Endothelial cell of umbilical vein (primary cell): Measurements from ENCODE around the gene C10orf105. TPM values are rescaled to one million over a fixed set of nuclear protein-coding genes. Genes with fewer than 3 reads are reported as not detected.

Source experiments
- BruUV-seq: library from RNA; stranded (reverse); fragments of 400-500 nt; replicated peaks from 2 replicates; lab custom pipeline; 2021; lab: Mats Ljungman, UMichigan
- CTCF ChIA-PET: fragments of 300-600, 350-600 bp; sonication (Branson Sonifier 250); formaldehyde crosslinking; loops from one replicate; lab custom pipeline; 2021; ENCODE audit warnings: antibody characterized with exemption, inconsistent platforms; lab: Charles Lee
- POLR2A ChIA-PET: fragments of 300-600, 350-600 bp; sonication (Branson Sonifier 250); formaldehyde crosslinking; loops from one replicate; lab custom pipeline; 2021; ENCODE audit warnings: antibody characterized with exemption, inconsistent platforms; lab: Charles Lee
- DNase-seq: peaks from one replicate; pipeline ENCODE4 v3.0.0-alpha.2; 2011; ENCODE audit warnings: low read depth, low spot score
- FAIRE-seq: peaks from 2 replicates; lab custom pipeline; 2011; peaks lifted over from hg19 to GRCh38; lab: Jason Lieb, UNC
- H2AFZ ChIP-seq: 2 replicates; pipeline ENCODE4 v1.6.0; 2012; ENCODE audit warnings: low read depth, low read length, control low read depth, inconsistent platforms
- H3K27ac ChIP-seq: 2 replicates; pipeline ENCODE4 v1.5.1; 2011; ENCODE audit warnings: low read depth, mild to moderate bottlenecking, control low read depth, low read length, moderate library complexity; ENCODE audit not compliant: insufficient read depth
- H3K27me3 ChIP-seq, 2 experiments: 2 replicates each; pipeline versions ENCODE4 v1.6.0 to v1.6.1; 2011; ENCODE audit warnings: low read length in 2 of 2, mixed read lengths in 1 of 2; ENCODE audit not compliant: control insufficient read depth in 2 of 2, insufficient read depth in 2 of 2
- H3K36me3 ChIP-seq, 2 experiments: 2 replicates in 1 of 2; 3 replicates in 1 of 2; pipeline ENCODE4 v1.5.1; 2011; ENCODE audit warnings: low read length in 2 of 2, mild to moderate bottlenecking in 1 of 2, moderate library complexity in 1 of 2; ENCODE audit not compliant: control insufficient read depth in 2 of 2, insufficient read depth in 2 of 2; ENCODE audit errors: extremely low read depth in 1 of 2
- H3K4me1 ChIP-seq: 3 replicates; pipeline ENCODE4 v1.5.1; 2011; ENCODE audit warnings: mild to moderate bottlenecking, low read length; ENCODE audit not compliant: control insufficient read depth, insufficient read depth; ENCODE audit errors: extremely low read depth
- H3K4me2 ChIP-seq: 2 replicates; pipeline ENCODE4 v1.6.1; 2011; ENCODE audit warnings: low read length, control low read depth, mixed read lengths; ENCODE audit not compliant: insufficient read depth
- H3K4me3 ChIP-seq, 3 experiments: fragments of 200-600 bp in 1 of 3; sonication (generic), shearing (Covaris generic) in 1 of 3; replicated peaks in 1 of 3; 2 replicates each; pipeline ENCODE4 v1.5.1; 2011 to 2016; ENCODE audit warnings: control low read depth in 3 of 3, low read length in 3 of 3, mild to moderate bottlenecking in 2 of 3, inconsistent platforms in 1 of 3, low read depth in 1 of 3, moderate library complexity in 1 of 3; ENCODE audit not compliant: insufficient read depth in 1 of 3
- H3K79me2 ChIP-seq: 2 replicates; pipeline ENCODE4 v1.6.0; 2012; ENCODE audit warnings: low read length, inconsistent platforms; ENCODE audit not compliant: control insufficient read depth, insufficient read depth
- H3K9ac ChIP-seq: replicated peaks from 2 replicates; pipeline ENCODE3; 2011; ENCODE audit warnings: low read length, control low read depth; ENCODE audit not compliant: insufficient read depth; ENCODE audit errors: extremely low read depth
- H3K9me1 ChIP-seq: replicated peaks from 3 replicates; pipeline ENCODE4 v1.6.0; 2011; ENCODE audit warnings: mild to moderate bottlenecking, low read length; ENCODE audit not compliant: control insufficient read depth, insufficient read depth; ENCODE audit errors: extremely low read depth
- H3K9me3 ChIP-seq: replicated peaks from 2 replicates; pipeline ENCODE4 v1.5.1; 2012; ENCODE audit warnings: low read length, inconsistent platforms; ENCODE audit not compliant: control insufficient read depth, insufficient read depth
- H4K20me1 ChIP-seq: replicated peaks from 2 replicates; pipeline ENCODE3; 2011; ENCODE audit warnings: mild to moderate bottlenecking, low read length; ENCODE audit not compliant: control insufficient read depth, insufficient read depth; ENCODE audit errors: extremely low read depth
- CTCF ChIP-seq, 2 donors: IDR thresholded peaks; 1 replicate in 1 of 2; 2 replicates in 1 of 2; pipeline ENCODE4 v1.5.1; 2011; ENCODE audit warnings: low read length in 2 of 2, mild to moderate bottlenecking in 2 of 2, moderate library complexity in 2 of 2, control low read depth in 1 of 2, inconsistent platforms in 1 of 2, low read depth in 1 of 2; ENCODE audit not compliant: insufficient read depth in 1 of 2; ENCODE audit errors: extremely low read depth in 1 of 2
- EZH2 ChIP-seq: IDR thresholded peaks from 2 replicates; pipeline ENCODE4 v1.6.1; 2012; ENCODE audit warnings: borderline replicate concordance, low read depth, mild to moderate bottlenecking, moderate library complexity, low read length, inconsistent platforms; ENCODE audit not compliant: severe bottlenecking
- FOS ChIP-seq: IDR thresholded peaks from 2 replicates; pipeline ENCODE4 v1.6.1; 2011; ENCODE audit warnings: mild to moderate bottlenecking, low read length, moderate library complexity, borderline replicate concordance; ENCODE audit not compliant: insufficient read depth
- GATA2 ChIP-seq: IDR thresholded peaks from 2 replicates; pipeline ENCODE4 v1.7.0; 2011; ENCODE audit warnings: low read depth, mild to moderate bottlenecking, moderate library complexity, mixed read lengths, low read length; ENCODE audit not compliant: insufficient read length, insufficient read depth
- JUN ChIP-seq: IDR thresholded peaks from 2 replicates; pipeline ENCODE4 v1.6.1; 2011; ENCODE audit warnings: borderline replicate concordance, low read depth; ENCODE audit not compliant: insufficient read length, insufficient read depth
- MAX ChIP-seq: IDR thresholded peaks from 2 replicates; pipeline ENCODE4 v1.6.1; 2011; ENCODE audit not compliant: insufficient read depth, insufficient read length
- MYC ChIP-seq: IDR thresholded peaks from one replicate; pipeline ENCODE4 v1.6.1; 2011; ENCODE audit warnings: mild to moderate bottlenecking, low read depth, low read length
- POLR2A ChIP-seq: IDR thresholded peaks from 2 replicates; pipeline ENCODE4 v1.6.1; 2012; ENCODE audit warnings: low read depth, mild to moderate bottlenecking, control low read depth, low read length
- POLR2AphosphoS5 ChIP-seq: IDR thresholded peaks from 2 replicates; pipeline ENCODE4 v1.6.1; 2012; ENCODE audit warnings: low read depth, mild to moderate bottlenecking, control low read depth, low read length, moderate library complexity; ENCODE audit not compliant: insufficient read depth
- dilution Hi-C: fragments of 300-500 bp; cut with MboI; formaldehyde crosslinking; loops from one replicate; pipeline ENCODE4 v1.15.0; 2019; ENCODE audit warnings: low sequenced_read_pairs; ENCODE audit not compliant: extremely low pct_ligation_motif_present
- intact Hi-C: fragments of 100-400 bp; cut with micrococcal nuclease; formaldehyde crosslinking; loops from one replicate; pipeline ENCODE4 v1.10.0; 2022
- polyA plus RNA-seq, 4 experiments: library from polyadenylated mRNA; depleted of rRNA in 3 of 4; stranded (reverse) in 3 of 4; unstranded in 1 of 4; fragments of >200 nt; gene quantifications; 2 replicates each; pipeline versions ENCODE4 v1.2.1 to v1.2.3, GENCODE V29; 2011 to 2012; ENCODE audit warnings: missing spikeins in 1 of 4
- total RNA-seq: library from RNA; stranded (reverse); gene quantifications from 2 replicates; pipeline ENCODE4 v1.2.3, GENCODE V29; 2021

Gene C10orf105
- total and polyA plus RNA-seq, 2 donors (not counting 3 experiments of a cell fraction or from before 2014, with no cell fraction given), result not detected

GRCh38 chr10:71752391-71753090, 33.0 kb upstream of the C10orf105 start:
- H4K20me1 ChIP-seq, result no peaks in the 10 kb centered on the region
- CTCF ChIA-PET, result interaction anchor here (0.9 to 1.7 kb wide), 5 partner anchors 11 to 59 kb away, joined by 3 to 7 read pairs (median 4); no protein-coding TSS in a partner anchor
- H3K27me3 ChIP-seq, result peaks cover 6 to 9% of the 10 kb centered on the region in 2 experiments
- no peaks in the 10 kb centered on the region for H3K36me3 ChIP-seq
- dilution Hi-C loops, result no loop called here
- POLR2A ChIA-PET, result no interaction called here
- peaks cover 9% of the 10 kb centered on the region for H3K4me1 ChIP-seq
- H3K27ac ChIP-seq, result no peak overlapping the region
- no peak overlapping the region for H3K4me3 ChIP-seq
- H3K4me2 ChIP-seq, result no peak overlapping the region
- no peaks in the 10 kb centered on the region for H3K9me1 ChIP-seq
- no TSS peak for BruUV-seq
- intact Hi-C loops, result no loop called here
- H3K9me3 ChIP-seq, result no peaks in the 10 kb centered on the region
- no peak for FAIRE-seq
- DNase-seq, result no peak
- no peak overlapping the region for H2AFZ ChIP-seq
- TF ChIP-seq GATA2 (no peak), FOS (no peak)
- no peaks in the 10 kb centered on the region for H3K79me2 ChIP-seq
- H3K9ac ChIP-seq, result no peak overlapping the region

- peaks cover 10% of the 10 kb centered on the region for H3K4me1 ChIP-seq
- no peaks in the 10 kb centered on the region for H4K20me1 ChIP-seq
- H3K79me2 ChIP-seq, result no peaks in the 10 kb centered on the region
- H3K9ac ChIP-seq, result no peak overlapping the region
- H3K27me3 ChIP-seq, result peaks cover 6 to 9% of the 10 kb centered on the region in 2 experiments
- no peaks in the 10 kb centered on the region for H3K9me1 ChIP-seq
- no peak overlapping the region for H3K4me3 ChIP-seq
- no peak for FAIRE-seq
- no peak for TF ChIP-seq MAX
- no peak for TF ChIP-seq CTCF (IDR thresholded peaks at IDR 0.05; ENCODE audit: extremely low read depth in 1 of 2, insufficient read depth in 1 of 2, low read depth in 1 of 2, low read length in 2 of 2)
- TF ChIP-seq FOS, result no peak
- TF ChIP-seq MYC, result no peak
- TF ChIP-seq EZH2, result no peak
- no peak for TF ChIP-seq GATA2
- TF ChIP-seq POLR2AphosphoS5, result no peak
- no peak for TF ChIP-seq JUN
- no peak for TF ChIP-seq POLR2A
- H3K27ac ChIP-seq, result no peak overlapping the region
- ChIA-PET CTCF (interaction anchor here (0.9 to 1.7 kb wide), 5 partner anchors 11 to 60 kb away, joined by 3 to 7 read pairs (median 4); no protein-coding TSS in a partner anchor), POLR2A (no interaction called here)
- no peak for DNase-seq
- no peaks in the 10 kb centered on the region for H3K36me3 ChIP-seq
- no TSS peak for BruUV-seq
- dilution Hi-C loops (no loop called here), intact Hi-C loops (no loop called here)
- H2AFZ ChIP-seq, result no peak overlapping the region
- H3K4me2 ChIP-seq, result no peak overlapping the region
- no peaks in the 10 kb centered on the region for H3K9me3 ChIP-seq
These were observed 32.1 kb upstream of the C10orf105 start for GRCh38 chr10:71751515-71752224.
